ENCODE measurements around the gene EMC7. TPM values are rescaled to one million over a fixed set of nuclear protein-coding genes. Genes with fewer than 3 reads are reported as not detected.

Gene EMC7
- 31.4 TPM for total RNA-seq

DNA sequence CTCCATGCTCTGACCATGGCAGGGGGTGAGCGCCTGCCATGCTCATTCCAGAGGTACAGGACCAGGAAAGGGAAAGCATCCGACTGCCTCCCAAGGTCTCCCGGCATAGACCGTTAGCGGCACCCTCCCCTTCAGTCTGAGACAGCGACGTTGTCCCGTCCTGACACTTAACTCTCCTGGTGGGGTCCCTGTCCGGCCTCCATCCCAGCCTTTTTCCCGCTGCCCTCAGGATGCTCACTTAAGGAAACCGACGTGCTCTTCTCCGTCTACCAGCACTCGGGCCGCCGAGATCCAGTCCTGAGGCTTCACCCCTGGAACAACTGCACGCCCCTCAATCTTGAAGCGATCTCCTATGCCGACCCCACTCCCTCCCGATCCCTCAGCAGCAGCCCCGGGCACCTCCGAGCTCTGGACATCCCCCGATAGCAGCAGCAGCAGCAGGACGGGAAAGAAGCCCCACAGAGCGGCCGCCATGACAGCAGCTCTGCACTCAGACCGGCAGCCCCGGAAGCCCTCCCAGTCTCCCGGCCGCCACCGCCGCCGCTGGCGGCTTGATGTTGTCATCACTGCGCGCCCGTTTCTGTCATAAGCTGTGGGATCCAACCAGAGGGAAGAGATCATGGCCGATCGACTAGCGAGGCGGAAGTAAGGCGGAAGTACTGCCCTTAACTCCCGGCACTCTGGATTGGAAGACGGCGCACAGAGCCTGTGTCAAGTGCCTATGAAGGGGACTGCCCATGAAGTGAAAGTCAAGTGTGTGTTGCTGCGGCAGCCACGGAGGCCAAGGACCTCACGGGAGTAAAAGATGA is at the start of gene EMC7, which contains the start of gene PGBD4:
TSS of gene EMC7 (minus strand) at position 497 of the 809 bp plus-strand sequence. CDS start at position 474, 23 bp downstream.
TSS of gene PGBD4 (plus strand) at position 718 of the 809 bp plus-strand sequence. CDS start 449 bp downstream, outside the sequence.
- peak; percentile 88 to 98 for TF ChIP-seq POLR2AphosphoS5 (IDR thresholded peaks at IDR 0.05; ENCODE audit: insufficient read depth in 1 of 2, low read depth in 1 of 2)
- TF ChIP-seq, protein P1, sequence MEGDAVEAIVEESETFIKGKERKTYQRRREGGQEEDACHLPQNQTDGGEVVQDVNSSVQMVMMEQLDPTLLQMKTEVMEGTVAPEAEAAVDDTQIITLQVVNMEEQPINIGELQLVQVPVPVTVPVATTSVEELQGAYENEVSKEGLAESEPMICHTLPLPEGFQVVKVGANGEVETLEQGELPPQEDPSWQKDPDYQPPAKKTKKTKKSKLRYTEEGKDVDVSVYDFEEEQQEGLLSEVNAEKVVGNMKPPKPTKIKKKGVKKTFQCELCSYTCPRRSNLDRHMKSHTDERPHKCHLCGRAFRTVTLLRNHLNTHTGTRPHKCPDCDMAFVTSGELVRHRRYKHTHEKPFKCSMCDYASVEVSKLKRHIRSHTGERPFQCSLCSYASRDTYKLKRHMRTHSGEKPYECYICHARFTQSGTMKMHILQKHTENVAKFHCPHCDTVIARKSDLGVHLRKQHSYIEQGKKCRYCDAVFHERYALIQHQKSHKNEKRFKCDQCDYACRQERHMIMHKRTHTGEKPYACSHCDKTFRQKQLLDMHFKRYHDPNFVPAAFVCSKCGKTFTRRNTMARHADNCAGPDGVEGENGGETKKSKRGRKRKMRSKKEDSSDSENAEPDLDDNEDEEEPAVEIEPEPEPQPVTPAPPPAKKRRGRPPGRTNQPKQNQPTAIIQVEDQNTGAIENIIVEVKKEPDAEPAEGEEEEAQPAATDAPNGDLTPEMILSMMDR (IDR thresholded peaks at IDR 0.05) = peak in 1 of 3 experiments; percentile 9
- no peak for TF ChIP-seq POLR2A (IDR thresholded peaks at IDR 0.05)
- Histone ChIP-seq H3K36me3 (no peaks in the 10 kb centered on the region), H3K4me1 (peaks cover 27% of the 10 kb centered on the region), H3K27ac (peak within 1 kb of the TSS; percentile 59), H3K27me3 (no peaks in the 10 kb centered on the region), H3K4me3 (peak within 1 kb of the TSS; percentile 85 to 98), H3K9me3 (no peaks in the 10 kb centered on the region)
- intact Hi-C loops (cut with DNase I) = loop anchor here (5.0 kb wide), 1 partner anchor 111 kb away; the partner anchor contains the start of gene KATNBL1
- peak; percentile 98 to 100 for DNase-seq (ENCODE audit: extremely low spot score in 2 of 2)

DNA sequence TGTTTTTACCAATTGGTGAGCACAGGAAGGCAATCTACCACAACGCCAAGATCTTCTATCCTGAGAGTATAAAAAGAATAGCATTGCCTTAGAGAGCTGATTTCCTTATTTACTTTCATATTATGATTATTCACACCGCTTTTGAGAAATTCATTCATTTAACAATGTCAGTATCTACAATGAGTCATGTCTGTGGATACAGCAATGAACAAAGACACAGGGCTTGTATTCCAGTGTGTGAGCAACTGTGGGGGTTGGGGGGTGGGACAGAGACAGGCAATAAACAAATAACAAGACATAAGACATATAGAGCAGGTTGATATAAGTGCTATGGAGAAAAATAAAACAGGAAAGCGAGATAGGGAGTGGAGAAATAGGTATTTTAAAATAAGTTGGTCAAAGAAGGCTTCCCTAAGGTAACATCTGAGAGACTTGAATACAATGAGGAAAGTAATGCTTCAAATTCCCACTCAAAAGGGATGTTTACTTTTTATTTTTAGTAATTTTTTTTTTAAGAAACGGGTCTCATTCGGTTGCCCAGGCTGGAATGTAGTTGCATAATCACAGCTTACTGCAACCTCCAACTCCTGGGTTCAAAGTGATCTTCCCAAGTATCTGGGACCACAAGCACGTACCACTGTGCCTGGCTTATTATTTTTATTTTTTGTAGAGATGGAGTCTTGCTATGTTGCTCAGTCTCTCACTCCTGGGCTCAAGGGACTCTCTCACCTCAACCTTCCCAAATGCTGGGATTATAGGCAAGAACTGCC is 45.9 kb upstream of the EMC7 start:
- intact Hi-C loops (cut with DNase I) = no loop called here
- Histone ChIP-seq H3K36me3 (peaks cover 0 to 54% of the 10 kb centered on the region in 2 donors), H3K27ac (no peak overlapping the region), H3K27me3 (no peaks in the 10 kb centered on the region), H3K4me1 (no peaks in the 10 kb centered on the region), H3K9me3 (no peaks in the 10 kb centered on the region), H3K4me3 (no peak overlapping the region)
- DNase-seq (ENCODE audit: extremely low spot score in 2 of 2) = no peak
- TF ChIP-seq POLR2A (IDR thresholded peaks at IDR 0.05) (no peak), POLR2AphosphoS5 (IDR thresholded peaks at IDR 0.05; ENCODE audit: insufficient read depth in 1 of 2, low read depth in 1 of 2) (no peak)
- TF ChIP-seq, protein P1 (IDR thresholded peaks at IDR 0.05) = no peak

DNA sequence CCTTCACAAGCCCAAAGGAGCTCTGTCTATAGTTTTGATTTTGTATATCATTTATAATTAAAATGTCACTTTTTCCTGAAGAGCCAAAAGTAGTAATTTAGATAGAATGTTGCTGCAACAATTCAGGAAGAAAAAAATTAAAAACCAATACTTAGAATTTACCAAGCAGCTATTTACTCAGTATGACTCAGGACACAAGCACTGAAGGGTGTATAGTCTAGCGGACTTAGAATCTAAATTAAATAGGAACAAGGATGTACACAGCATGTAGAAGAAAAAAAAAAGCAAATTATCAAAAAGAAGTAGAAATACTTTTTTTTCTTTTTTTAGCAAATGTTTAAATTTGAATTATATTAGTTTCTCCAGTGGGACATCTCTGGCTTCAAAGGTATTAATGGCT is 31.8 kb upstream of the EMC7 start:
- TF ChIP-seq POLR2AphosphoS5 (IDR thresholded peaks at IDR 0.05; ENCODE audit: insufficient read depth in 1 of 2, low read depth in 1 of 2) (no peak), POLR2A (IDR thresholded peaks at IDR 0.05) (no peak)
- TF ChIP-seq, protein P1 (IDR thresholded peaks at IDR 0.05) = no peak
- no peak for DNase-seq (ENCODE audit: extremely low spot score in 2 of 2)
- H3K9me3 ChIP-seq = no peaks in the 10 kb centered on the region
- no peaks in the 10 kb centered on the region for H3K4me1 ChIP-seq
- H3K4me3 ChIP-seq = no peak overlapping the region
- no peak overlapping the region for H3K27ac ChIP-seq
- peaks cover 0 to 9% of the 10 kb centered on the region in 2 donors for H3K36me3 ChIP-seq
- H3K27me3 ChIP-seq = no peaks in the 10 kb centered on the region
- intact Hi-C loops (cut with DNase I) = no loop called here

DNA sequence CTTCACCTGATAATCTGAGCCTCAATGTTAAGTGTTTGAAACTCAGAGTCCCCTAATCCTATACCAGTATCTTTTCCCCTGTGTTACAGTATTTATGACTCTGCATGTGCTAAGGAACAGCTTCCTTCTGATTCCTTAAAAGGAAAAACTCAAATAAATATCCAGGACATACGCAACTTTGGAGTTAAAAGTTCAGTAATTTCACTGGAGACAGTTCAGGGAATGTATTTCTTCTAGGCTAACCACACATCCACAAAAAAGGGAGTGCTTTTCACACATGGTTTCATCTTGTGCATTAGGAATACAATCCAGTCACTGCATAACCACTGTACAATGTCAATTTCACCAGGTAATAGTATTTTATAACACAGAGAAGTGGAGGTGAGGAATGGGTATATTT is 31.2 kb upstream of the EMC7 start:
- Histone ChIP-seq H3K4me3 (no peak overlapping the region), H3K9me3 (no peaks in the 10 kb centered on the region), H3K27me3 (no peaks in the 10 kb centered on the region), H3K36me3 (peaks cover 0 to 4% of the 10 kb centered on the region in 2 donors), H3K27ac (no peak overlapping the region), H3K4me1 (no peaks in the 10 kb centered on the region)
- TF ChIP-seq POLR2AphosphoS5 (IDR thresholded peaks at IDR 0.05; ENCODE audit: insufficient read depth in 1 of 2, low read depth in 1 of 2) (no peak), POLR2A (IDR thresholded peaks at IDR 0.05) (no peak)
- TF ChIP-seq, protein P1 (IDR thresholded peaks at IDR 0.05) = no peak
- no peak for DNase-seq (ENCODE audit: extremely low spot score in 2 of 2)
- intact Hi-C loops (cut with DNase I) = no loop called here

All from vagina (tissue), 2 donors.